WTC11 (cell line): ENCODE measurements around the gene MCF2L. TPM values are rescaled to one million over a fixed set of nuclear protein-coding genes. Genes with fewer than 3 reads are reported as not detected.

ENCODE experiments used
- ATAC-seq: fragments of 200-7000 bp; cut with Tn5 transposase; 2 replicates; pipeline ENCODE4 v1.10.0; 2021; ENCODE audit warnings: mild to moderate bottlenecking, moderate library complexity
- CTCF ChIA-PET: fragments of 300-600 bp; sonication (Branson Sonifier 250); formaldehyde crosslinking; loops from one replicate; lab custom pipeline; 2021; ENCODE audit warnings: antibody characterized with exemption; lab: Charles Lee
- POLR2A ChIA-PET: fragments of 350-600 bp; sonication (Branson Sonifier 250); formaldehyde crosslinking; loops from one replicate; lab custom pipeline; 2021; ENCODE audit warnings: antibody characterized with exemption; lab: Charles Lee
- DNase-seq: peaks from one replicate; pipeline ENCODE4 v3.0.0; 2021; ENCODE audit warnings: low spot score
- H3K27ac Mint-ChIP-seq: 2 replicates; pipeline ENCODE4 v1.8.0; 2021; ENCODE audit warnings: mixed read lengths
- H3K27me3 Mint-ChIP-seq: 2 replicates; pipeline ENCODE4 v1.8.0; 2021; ENCODE audit warnings: low read depth, mild to moderate bottlenecking, moderate library complexity, mixed read lengths
- H3K36me3 Mint-ChIP-seq: 2 replicates; pipeline ENCODE4 v1.8.0; 2021; ENCODE audit warnings: mixed read lengths
- H3K4me1 Mint-ChIP-seq: 2 replicates; pipeline ENCODE4 v1.8.0; 2022; ENCODE audit warnings: mixed read lengths
- H3K4me3 Mint-ChIP-seq: 2 replicates; pipeline ENCODE4 v1.8.0; 2021; ENCODE audit warnings: mild to moderate bottlenecking, moderate library complexity, mixed read lengths
- H3K9me3 Mint-ChIP-seq: 2 replicates; pipeline ENCODE4 v1.8.0; 2021; ENCODE audit warnings: mixed read lengths
- CBFB ChIP-seq: sonication (generic); formaldehyde crosslinking; IDR thresholded peaks from 2 replicates; pipeline ENCODE4 v1.8.1; 2022; ENCODE audit warnings: mild to moderate bottlenecking, low read depth, missing genetic modification reagents
- CREB1 ChIP-seq: sonication (generic); formaldehyde crosslinking; IDR thresholded peaks from 2 replicates; pipeline ENCODE4 v1.8.0; 2023; ENCODE audit warnings: mild to moderate bottlenecking, missing genetic modification reagents
- FOXJ3 ChIP-seq: sonication (generic); formaldehyde crosslinking; IDR thresholded peaks from 2 replicates; pipeline ENCODE4 v1.9.0; 2021; ENCODE audit warnings: missing genetic modification reagents, mild to moderate bottlenecking, borderline replicate concordance
- FOXK1 ChIP-seq: sonication (generic); formaldehyde crosslinking; IDR thresholded peaks from 2 replicates; pipeline ENCODE4 v1.8.0; 2022; ENCODE audit warnings: mild to moderate bottlenecking, moderate library complexity, missing genetic modification reagents
- FOXP1 ChIP-seq: sonication (generic); formaldehyde crosslinking; IDR thresholded peaks from 2 replicates; pipeline ENCODE4 v1.8.0; 2022; ENCODE audit warnings: missing genetic modification reagents, mild to moderate bottlenecking, moderate library complexity, borderline replicate concordance
- PRRX2 ChIP-seq: fragments of 250-450 bp; sonication (Bioruptor Pico); IDR thresholded peaks from 2 replicates; pipeline ENCODE4 v1.8.0; 2021; ENCODE audit warnings: mild to moderate bottlenecking
- TCF7 ChIP-seq: sonication (generic); formaldehyde crosslinking; IDR thresholded peaks from 2 replicates; pipeline ENCODE4 v1.8.0; 2022; ENCODE audit warnings: mild to moderate bottlenecking, low read depth, missing genetic modification reagents, moderate library complexity
- TP53 ChIP-seq: sonication (generic); formaldehyde crosslinking; IDR thresholded peaks from 2 replicates; pipeline ENCODE4 v1.8.1; 2023; ENCODE audit warnings: mild to moderate bottlenecking, missing genetic modification reagents
- ZNF138 ChIP-seq: sonication (generic); formaldehyde crosslinking; conservative IDR thresholded peaks from 2 replicates; pipeline ENCODE4 v1.8.1; 2022; ENCODE audit warnings: mild to moderate bottlenecking, moderate library complexity, missing genetic modification reagents
- ZNF219 ChIP-seq: sonication (generic); formaldehyde crosslinking; IDR thresholded peaks from 2 replicates; pipeline ENCODE4 v1.8.0; 2023; ENCODE audit warnings: missing genetic modification reagents, mild to moderate bottlenecking, borderline replicate concordance
- ZSCAN18 ChIP-seq: fragments of 250-450 bp; sonication (Bioruptor Pico); IDR thresholded peaks from 2 replicates; pipeline ENCODE4 v2.1.2; 2022; ENCODE audit warnings: mild to moderate bottlenecking, moderate library complexity
- total RNA-seq: library from RNA; stranded (reverse); gene quantifications from 3 replicates; pipeline ENCODE4 v1.2.3, GENCODE V29; 2021
- TF ChIP-seq, protein P1 (sequence below): sonication (generic); formaldehyde crosslinking; IDR thresholded peaks from 2 replicates; pipeline ENCODE4 v1.8.1; 2023; ENCODE audit warnings: mild to moderate bottlenecking, missing genetic modification reagents, moderate library complexity
- TF ChIP-seq, protein P2 (sequence below): sonication (generic); formaldehyde crosslinking; IDR thresholded peaks from 2 replicates; pipeline ENCODE4 v1.8.1; 2023; ENCODE audit warnings: mild to moderate bottlenecking, missing genetic modification reagents, moderate library complexity
- TF ChIP-seq, protein P3 (sequence below): sonication (generic); formaldehyde crosslinking; IDR thresholded peaks from 2 replicates; pipeline ENCODE4 v1.8.0; 2022; ENCODE audit warnings: mild to moderate bottlenecking, missing genetic modification reagents
- TF ChIP-seq, protein P4 (sequence below): sonication (generic); formaldehyde crosslinking; IDR thresholded peaks from 2 replicates; pipeline ENCODE4 v1.8.0; 2023; ENCODE audit warnings: mild to moderate bottlenecking, missing genetic modification reagents

Gene MCF2L
- total RNA-seq, 1 experiment from 2014 or later: 34.8 TPM

GRCh38 chr13:113051641-113052040, 82.6 kb downstream of the MCF2L start:
- no peaks in the 10 kb centered on the region; the same call in 1 of the 2 replicates for H3K27me3 Mint-ChIP-seq
- ChIA-PET CTCF (interaction anchor here (0.9 to 1.8 kb wide), 5 partner anchors 17 to 120 kb away, joined by 4 to 13 read pairs (median 8); no protein-coding TSS in a partner anchor), POLR2A (no interaction called here)
- peaks cover 13% of the 10 kb centered on the region for H3K4me1 Mint-ChIP-seq
- no peak overlapping the region for H3K27ac Mint-ChIP-seq
- TF ChIP-seq TP53 (CRISPR knock-in tag) (no peak), CREB1 (CRISPR knock-in tag) (no peak), ZNF138 (CRISPR knock-in tag) (no peak), CBFB (CRISPR knock-in tag) (no peak)
- TF ChIP-seq, protein P1, sequence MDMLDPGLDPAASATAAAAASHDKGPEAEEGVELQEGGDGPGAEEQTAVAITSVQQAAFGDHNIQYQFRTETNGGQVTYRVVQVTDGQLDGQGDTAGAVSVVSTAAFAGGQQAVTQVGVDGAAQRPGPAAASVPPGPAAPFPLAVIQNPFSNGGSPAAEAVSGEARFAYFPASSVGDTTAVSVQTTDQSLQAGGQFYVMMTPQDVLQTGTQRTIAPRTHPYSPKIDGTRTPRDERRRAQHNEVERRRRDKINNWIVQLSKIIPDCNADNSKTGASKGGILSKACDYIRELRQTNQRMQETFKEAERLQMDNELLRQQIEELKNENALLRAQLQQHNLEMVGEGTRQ: no peak
- TF ChIP-seq, protein P2, sequence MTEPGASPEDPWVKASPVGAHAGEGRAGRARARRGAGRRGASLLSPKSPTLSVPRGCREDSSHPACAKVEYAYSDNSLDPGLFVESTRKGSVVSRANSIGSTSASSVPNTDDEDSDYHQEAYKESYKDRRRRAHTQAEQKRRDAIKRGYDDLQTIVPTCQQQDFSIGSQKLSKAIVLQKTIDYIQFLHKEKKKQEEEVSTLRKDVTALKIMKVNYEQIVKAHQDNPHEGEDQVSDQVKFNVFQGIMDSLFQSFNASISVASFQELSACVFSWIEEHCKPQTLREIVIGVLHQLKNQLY (CRISPR knock-in tag): no peak
- DNase-seq: no peak
- no peaks in the 10 kb centered on the region for H3K9me3 Mint-ChIP-seq
- ATAC-seq: no peak
- H3K4me3 Mint-ChIP-seq: no peak overlapping the region
- no peaks in the 10 kb centered on the region for H3K36me3 Mint-ChIP-seq

- POLR2A ChIA-PET: no interaction called here
These were observed 83.2 kb downstream of the MCF2L start for GRCh38 chr13:113052206-113052605.

DNA sequence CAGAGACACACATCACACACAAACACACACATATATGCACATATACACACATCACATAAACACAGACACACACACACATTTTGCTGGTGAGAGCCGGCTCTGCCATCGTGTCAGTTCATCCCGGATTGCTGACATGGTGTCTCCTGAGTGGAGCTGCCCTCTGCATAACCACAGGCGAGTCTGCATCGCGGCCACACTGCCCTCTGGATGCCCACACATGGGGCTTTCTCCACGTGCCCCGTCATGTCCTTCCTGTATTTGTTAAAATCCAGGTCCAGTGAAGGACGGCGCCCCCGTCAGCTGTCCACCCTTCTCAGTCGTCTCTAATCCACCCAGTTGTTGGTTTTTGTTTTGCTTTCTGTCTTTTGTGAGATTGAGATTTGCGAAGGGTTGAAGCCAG, 84.0 kb downstream of the MCF2L start:
- no peak overlapping the region for H3K4me3 Mint-ChIP-seq
- no peaks in the 10 kb centered on the region; the same call in 1 of the 2 replicates for H3K27me3 Mint-ChIP-seq
- H3K36me3 Mint-ChIP-seq: no peaks in the 10 kb centered on the region
- ATAC-seq: no peak
- H3K9me3 Mint-ChIP-seq: no peaks in the 10 kb centered on the region
- CTCF ChIA-PET: interaction anchor here (1.1 kb wide), 1 partner anchor 23 kb away, joined by 5 read pairs; no protein-coding TSS in a partner anchor
- POLR2A ChIA-PET: no interaction called here
- TF ChIP-seq FOXP1: no peak
- peaks cover 13% of the 10 kb centered on the region for H3K4me1 Mint-ChIP-seq
- DNase-seq: no peak
- peak overlapping the region; percentile 0; the same call in 1 of the 2 replicates for H3K27ac Mint-ChIP-seq

More at GRCh38 chr13:113052206-113052605, 83.2 kb downstream of the MCF2L start:
- no peak overlapping the region for H3K4me3 Mint-ChIP-seq
- peaks cover 13% of the 10 kb centered on the region for H3K4me1 Mint-ChIP-seq
- H3K9me3 Mint-ChIP-seq: no peaks in the 10 kb centered on the region
- H3K36me3 Mint-ChIP-seq: no peaks in the 10 kb centered on the region
- CTCF ChIA-PET: no interaction called here
- H3K27me3 Mint-ChIP-seq: no peaks in the 10 kb centered on the region; the same call in 1 of the 2 replicates
- no peak overlapping the region for H3K27ac Mint-ChIP-seq
- TF ChIP-seq, protein P3, sequence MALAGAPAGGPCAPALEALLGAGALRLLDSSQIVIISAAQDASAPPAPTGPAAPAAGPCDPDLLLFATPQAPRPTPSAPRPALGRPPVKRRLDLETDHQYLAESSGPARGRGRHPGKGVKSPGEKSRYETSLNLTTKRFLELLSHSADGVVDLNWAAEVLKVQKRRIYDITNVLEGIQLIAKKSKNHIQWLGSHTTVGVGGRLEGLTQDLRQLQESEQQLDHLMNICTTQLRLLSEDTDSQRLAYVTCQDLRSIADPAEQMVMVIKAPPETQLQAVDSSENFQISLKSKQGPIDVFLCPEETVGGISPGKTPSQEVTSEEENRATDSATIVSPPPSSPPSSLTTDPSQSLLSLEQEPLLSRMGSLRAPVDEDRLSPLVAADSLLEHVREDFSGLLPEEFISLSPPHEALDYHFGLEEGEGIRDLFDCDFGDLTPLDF (CRISPR knock-in tag): no peak
- TF ChIP-seq PRRX2 (CRISPR knock-in tag) (no peak), TCF7 (CRISPR knock-in tag) (no peak), FOXK1 (CRISPR knock-in tag) (no peak), FOXJ3 (CRISPR knock-in tag) (no peak), ZNF219 (CRISPR knock-in tag) (no peak), ZSCAN18 (CRISPR knock-in tag) (no peak)
- TF ChIP-seq, protein P4, sequence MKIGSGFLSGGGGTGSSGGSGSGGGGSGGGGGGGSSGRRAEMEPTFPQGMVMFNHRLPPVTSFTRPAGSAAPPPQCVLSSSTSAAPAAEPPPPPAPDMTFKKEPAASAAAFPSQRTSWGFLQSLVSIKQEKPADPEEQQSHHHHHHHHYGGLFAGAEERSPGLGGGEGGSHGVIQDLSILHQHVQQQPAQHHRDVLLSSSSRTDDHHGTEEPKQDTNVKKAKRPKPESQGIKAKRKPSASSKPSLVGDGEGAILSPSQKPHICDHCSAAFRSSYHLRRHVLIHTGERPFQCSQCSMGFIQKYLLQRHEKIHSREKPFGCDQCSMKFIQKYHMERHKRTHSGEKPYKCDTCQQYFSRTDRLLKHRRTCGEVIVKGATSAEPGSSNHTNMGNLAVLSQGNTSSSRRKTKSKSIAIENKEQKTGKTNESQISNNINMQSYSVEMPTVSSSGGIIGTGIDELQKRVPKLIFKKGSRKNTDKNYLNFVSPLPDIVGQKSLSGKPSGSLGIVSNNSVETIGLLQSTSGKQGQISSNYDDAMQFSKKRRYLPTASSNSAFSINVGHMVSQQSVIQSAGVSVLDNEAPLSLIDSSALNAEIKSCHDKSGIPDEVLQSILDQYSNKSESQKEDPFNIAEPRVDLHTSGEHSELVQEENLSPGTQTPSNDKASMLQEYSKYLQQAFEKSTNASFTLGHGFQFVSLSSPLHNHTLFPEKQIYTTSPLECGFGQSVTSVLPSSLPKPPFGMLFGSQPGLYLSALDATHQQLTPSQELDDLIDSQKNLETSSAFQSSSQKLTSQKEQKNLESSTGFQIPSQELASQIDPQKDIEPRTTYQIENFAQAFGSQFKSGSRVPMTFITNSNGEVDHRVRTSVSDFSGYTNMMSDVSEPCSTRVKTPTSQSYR (CRISPR knock-in tag): no peak
- TF ChIP-seq, all 79 proteins: peak for 0
- ATAC-seq (no peak), DNase-seq (no peak)
